Ureter (tissue), 1 donor: ENCODE data around the gene RXRG. TPM values are rescaled to one million over a fixed set of nuclear protein-coding genes. Genes with fewer than 3 reads are reported as not detected.

ENCODE experiments used
- DNase-seq: peaks from one replicate; pipeline ENCODE4 v3.0.0-alpha.2; 2020; ENCODE audit warnings: low spot score
- total RNA-seq: library from RNA; stranded (reverse); gene quantifications from one replicate; pipeline ENCODE4 v1.2.4, GENCODE V29; 2023
- donor health status: DM: yes; HTN: yes; CAD: no.

The RXRG gene
- total RNA-seq, 1 donor from 2014 or later, result 0.86 TPM

GRCh38 chr1:165409657-165410358 lies 35.1 kb downstream of the RXRG start:
- DNase-seq, result no peak

DNA sequence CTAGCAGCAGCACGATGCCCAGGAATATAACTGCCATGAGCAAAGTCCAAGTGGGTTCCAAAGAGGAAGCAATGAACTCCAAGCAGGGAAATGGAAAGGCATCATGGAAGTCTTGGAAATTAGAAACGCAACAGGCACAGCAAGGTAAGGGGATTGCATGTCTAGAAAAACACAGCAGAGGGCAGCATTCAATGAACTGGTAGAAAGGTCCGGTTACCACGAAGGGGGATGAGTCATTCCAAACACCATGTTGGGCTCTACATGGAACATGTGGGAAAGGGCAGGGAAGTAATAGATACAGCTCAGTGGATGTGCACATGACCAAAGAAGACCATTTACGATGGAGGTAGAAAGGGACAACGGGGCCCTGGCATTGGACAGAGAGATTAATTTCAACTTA lies 36.4 kb downstream of the RXRG start:
- DNase-seq, result no peak

DNA sequence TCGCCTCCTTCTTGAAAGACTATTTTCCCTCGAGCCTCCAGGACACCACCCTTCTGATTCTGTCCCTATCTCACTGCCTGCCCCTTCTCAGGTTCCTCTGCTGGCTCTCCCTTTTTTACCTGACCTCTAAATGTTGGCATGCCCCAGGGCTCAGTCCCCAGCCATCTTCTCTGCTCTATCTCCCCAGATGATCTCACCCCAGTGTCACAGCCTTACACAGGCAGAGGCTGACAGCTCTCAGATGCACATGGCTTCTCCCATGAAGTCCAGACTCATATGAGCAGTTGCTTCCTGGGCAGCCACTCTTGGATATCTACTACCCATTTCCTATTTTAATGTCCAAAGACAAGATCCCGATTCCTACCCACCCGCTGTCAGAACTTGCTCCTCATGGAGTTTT lies 37.5 kb downstream of the RXRG start:
- DNase-seq, result no peak

DNA sequence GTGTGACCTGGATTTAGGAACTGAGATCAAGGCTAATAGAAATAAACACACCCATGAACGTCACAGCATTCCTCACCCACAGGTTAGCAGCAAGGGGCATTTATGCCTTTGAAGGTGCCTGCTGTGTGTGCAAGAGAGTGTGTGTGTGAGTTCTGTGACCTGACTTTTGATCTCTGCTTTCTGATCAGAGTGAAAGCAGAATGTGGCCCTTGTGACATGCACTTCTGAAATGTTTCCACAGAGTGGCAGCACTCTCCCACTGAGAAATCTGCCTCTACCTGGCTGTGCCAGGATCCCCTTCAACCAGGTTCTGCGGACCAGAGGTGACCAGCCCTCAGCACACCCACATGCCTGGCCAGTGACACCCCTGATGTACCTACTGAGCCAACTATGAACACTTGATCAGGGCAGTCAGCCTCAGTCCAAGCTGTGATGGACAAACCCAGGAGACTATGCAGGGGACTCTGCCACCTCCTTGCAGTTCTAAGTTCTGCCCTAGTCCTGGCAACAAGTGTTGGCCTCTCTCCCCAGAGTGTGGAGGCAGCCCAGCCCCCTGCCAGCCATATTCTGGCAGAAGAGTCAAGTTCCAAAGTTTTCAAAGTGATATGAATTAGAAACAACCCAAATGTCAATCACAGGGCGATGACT lies 41.0 kb downstream of the RXRG start:
- DNase-seq, result no peak

- DNase-seq, result no peak
Measured at GRCh38 chr1:165402517-165403111, 42.3 kb downstream of the RXRG start.

GRCh38 chr1:165397944-165398343 lies 47.0 kb downstream of the RXRG start:
- peak; percentile 58 for DNase-seq

DNA sequence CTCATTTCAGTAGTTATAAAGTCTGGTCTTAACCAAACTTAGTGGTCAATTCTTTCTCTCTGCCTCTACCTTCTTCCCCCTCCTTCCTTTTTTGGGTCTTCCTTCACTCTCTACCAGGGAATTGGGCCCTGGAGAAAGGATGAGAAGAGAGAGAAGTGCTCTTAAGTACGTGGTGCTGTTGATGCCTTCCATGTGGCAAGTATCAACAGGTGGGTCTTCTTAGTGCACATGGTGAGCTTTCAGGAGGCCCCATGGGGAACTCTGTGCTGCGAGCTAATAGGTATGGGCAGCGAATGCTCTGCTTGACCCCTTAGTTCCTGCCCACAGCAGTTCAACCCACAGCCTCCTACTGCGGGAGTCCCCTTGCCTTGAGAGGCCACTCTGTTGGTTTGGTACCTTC lies 49.0 kb downstream of the RXRG start:
- DNase-seq, result no peak

DNA sequence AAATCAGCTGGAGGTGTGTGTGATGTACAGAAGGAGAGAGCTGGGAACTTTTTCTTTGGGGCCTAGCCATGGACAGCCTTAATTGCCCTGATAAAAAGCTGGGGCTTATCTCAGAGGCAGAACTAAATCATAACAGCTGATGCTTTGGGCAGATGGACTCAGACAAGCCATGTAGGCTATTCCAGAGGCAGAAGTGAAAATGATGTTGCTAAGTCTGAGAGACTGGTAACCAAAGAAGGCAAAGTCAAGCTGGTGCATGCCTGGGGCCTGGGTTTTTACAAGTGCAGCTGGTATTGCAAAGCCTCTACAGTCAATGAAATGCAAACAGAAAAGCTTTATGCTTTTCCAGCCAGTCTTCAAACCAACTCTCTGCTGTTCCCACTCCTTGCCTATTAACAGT lies 49.4 kb downstream of the RXRG start:
- no peak for DNase-seq

DNA sequence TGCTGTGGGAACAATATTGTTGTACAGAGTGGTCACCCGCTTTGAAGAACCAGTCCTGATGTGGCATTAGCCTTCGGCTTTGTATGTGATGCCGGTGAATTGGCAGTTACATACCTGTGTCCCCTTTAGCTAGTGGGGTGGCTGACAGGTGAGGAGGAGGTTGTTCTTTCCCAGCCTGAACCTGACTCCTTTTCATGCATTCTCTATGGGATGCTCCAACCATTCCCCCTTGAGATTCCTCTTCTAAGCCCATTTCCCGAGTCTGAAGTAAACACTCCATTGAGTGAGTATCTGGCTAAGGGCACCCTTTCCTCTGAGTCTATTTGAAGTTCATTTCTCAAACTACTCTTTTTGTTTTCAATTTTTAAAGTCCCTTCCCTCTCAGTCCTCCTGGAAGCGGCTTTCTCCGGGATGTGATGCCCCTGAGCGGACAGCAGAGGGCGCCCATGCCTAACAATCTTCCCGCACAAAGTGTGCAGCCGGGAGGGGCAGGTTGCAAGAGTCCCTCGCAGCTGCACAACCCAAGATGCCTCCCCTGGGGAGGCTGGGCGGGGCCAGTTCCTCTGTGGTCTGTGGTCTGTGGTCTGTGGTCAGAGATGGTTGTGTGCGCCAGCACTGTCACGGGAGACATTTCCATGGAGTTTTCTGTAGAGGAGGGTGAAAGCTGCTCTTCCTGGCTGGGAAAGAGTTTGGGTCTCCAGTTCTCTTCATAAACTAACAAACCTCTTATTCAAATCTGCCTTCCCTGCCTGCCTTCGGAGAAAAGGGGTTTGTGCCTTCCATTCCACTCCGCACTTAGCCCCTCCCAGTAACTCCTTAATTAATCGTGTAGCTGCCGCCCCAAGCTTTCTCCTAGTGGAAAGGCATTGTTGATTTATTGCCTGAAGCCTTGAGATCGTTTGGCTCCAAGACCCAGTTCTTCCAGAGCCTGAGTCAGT lies 52.0 kb downstream of the RXRG start:
- DNase-seq, result peak; percentile 78

- DNase-seq, result no peak
Measured at GRCh38 chr1:165389609-165390008, 55.3 kb downstream of the RXRG start.

DNA sequence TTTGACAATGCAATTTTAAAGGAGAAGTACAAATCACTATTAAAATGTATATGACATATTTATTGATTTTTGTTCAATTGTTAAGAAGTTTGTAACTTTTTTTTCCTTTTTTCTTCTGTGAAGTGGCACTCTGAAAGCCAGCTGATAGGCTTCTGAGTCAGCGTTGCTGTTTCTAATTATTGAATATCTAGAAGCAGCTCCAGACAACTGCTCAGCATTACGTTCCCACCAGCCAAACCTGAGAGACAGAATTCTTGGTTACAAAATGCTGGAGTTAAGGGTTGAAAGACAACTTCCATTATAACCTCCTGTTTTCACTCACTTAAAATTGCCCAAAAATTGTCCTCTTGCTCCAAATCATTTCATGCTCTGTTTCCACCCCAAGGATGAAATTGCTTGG lies 57.0 kb downstream of the RXRG start:
- no peak for DNase-seq

- DNase-seq, result no peak
Measured at GRCh38 chr1:165387505-165387904, 57.4 kb downstream of the RXRG start.

GRCh38 chr1:165383599-165384405 lies 61.1 kb downstream of the RXRG start:
- DNase-seq, result no peak

GRCh38 chr1:165383067-165383466 lies 61.9 kb downstream of the RXRG start:
- peak; percentile 47 for DNase-seq

DNA sequence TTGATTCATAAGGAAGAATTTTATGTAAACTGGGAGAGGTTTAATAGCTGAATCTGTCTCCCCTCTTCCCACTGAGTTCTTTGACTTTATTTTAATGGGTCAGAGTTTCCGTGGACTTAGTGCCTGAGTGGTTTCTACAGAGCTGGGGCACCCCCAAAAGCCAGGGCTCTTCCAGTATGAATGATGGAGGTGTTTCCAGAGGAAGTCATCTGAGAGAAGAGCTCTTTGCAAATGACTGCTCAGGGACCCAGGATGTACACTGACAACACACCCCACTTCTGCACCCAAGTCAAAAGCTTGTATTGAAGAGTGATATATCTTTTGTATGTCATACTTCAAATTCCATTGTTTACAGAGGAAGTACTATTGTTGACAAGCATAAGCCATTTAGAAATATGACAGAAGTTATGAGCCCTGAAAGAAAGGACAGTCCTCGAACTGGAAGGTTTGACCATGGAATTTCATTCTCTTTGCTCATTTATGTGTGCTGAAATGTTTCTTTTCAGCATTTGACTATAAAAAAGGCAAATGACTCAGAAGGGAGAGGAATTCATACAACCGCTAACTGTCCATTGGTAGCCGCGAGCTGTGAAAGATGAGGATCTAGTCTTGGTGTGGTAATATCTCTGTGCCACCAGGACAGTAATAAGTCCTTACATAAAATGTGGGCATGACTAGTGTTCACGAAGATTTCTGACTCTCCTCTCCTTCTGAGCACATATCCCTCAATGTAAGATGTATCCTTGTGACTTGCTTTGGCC lies 63.0 kb downstream of the RXRG start:
- DNase-seq, result no peak

DNA sequence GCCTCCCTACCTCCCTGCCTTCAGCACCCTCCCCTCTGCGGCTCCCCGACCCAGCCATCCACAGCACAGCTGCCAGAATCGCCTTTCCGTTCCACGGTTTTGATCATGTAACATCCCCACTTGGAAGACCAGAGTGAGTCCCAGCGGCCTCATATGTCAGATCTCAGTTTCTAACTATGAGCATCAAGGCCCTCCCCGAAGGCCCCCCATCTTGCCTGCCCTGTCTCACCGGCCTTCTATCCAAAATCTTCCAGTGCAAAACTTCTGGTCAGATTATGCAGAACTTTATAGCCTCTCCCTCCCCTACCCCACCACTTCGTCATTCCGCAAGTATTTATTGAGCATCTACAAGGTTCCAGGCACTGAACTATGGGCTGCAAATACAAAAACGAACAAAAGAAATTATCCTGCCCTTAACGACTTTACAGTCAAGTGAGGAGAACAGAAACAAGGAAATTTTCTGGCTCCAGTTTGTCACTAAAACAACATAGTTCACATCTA lies 68.1 kb downstream of the RXRG start:
- DNase-seq, result no peak

- DNase-seq, result peak; percentile 80
Measured at GRCh38 chr1:165376041-165376810, 68.7 kb downstream of the RXRG start.

GRCh38 chr1:165375623-165376022 lies 69.3 kb downstream of the RXRG start:
- no peak for DNase-seq

DNA sequence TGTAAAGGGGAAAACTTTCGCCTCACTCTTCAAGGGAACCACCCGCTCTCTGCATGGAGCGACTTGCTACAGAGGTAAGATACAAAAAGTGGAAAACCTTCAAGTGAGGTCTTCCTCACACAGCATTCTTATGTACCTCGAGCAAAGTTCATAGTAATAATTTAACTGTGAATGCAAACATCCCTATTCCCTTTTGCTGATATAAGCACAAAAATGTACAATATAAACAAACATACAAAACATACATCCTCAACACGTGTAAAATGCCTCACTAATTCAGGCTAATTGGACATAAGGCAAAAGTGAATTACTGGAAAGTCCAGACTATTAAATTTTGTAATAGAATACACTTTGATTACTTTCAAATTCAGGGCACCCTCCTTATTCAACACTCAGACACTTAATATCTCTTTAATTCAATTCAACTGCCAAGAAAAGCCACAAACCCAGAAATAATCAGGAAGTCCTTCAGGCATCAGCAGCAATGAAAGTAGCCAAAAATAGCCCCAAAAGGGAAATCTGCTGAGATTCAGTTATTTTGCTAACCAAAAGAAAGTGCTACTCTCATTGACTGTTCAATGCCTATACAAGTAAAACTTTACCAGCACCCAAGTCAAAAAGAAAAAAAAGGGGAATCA lies 73.2 kb downstream of the RXRG start:
- DNase-seq, result no peak
